ENCODE measurements around the gene CPED1. TPM values are rescaled to one million over a fixed set of nuclear protein-coding genes. Genes with fewer than 3 reads are reported as not detected.

The CPED1 gene
- total and polyA plus RNA-seq, 3 experiments from 2014 or later: 0.09 to 0.27 TPM; not detected in 1

DNA sequence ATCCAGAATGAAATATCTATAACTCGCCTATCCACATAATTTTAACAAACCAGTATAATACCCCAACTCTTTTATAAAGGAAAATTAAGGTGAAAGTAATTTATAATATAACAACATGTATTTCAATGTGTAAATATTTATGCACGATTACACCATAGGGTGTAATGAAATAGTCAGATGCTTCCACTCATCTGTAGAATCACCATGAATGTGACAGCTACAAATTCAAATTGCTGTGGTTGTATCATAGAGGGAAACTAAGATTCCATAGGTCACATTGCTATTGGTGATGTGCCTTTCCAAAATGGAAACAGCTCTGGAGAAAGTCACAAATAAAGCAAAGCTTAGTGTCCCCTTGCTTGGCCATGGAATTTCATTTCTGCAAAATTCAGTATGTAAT lies 95.7 kb downstream of the CPED1 start:
- H3K36me3 ChIP-seq (ENCODE audit: insufficient read depth, low read length): no peaks in the 10 kb centered on the region
- H3K27me3 ChIP-seq (ENCODE audit: insufficient read depth, low read length, poor library complexity, severe bottlenecking): no peaks in the 10 kb centered on the region
- Mint-ChIP-seq H3K4me3 (no peak overlapping the region), H3K27me3 (peaks cover 5 to 37% of the 10 kb centered on the region in 2 donors), H3K36me3 (no peaks in the 10 kb centered on the region), H3K27ac (no peak overlapping the region), H3K4me1 (no peaks in the 10 kb centered on the region), H3K9me3 (no peaks in the 10 kb centered on the region)
- no peak overlapping the region for H3K27ac ChIP-seq (ENCODE audit: low read depth, low read length)
- no peaks in the 10 kb centered on the region for H3K9me3 ChIP-seq (ENCODE audit: low read length)
- ChIA-PET POLR2A (no interaction called here), CTCF (interaction anchor here (1.0 to 1.3 kb wide), 3 partner anchors 11 to 96 kb away, joined by 3 to 5 read pairs (median 4); partner anchors contain the start of gene CPED1)
- no peak for DNase-seq
- no peak overlapping the region for H3K4me3 ChIP-seq (ENCODE audit: low read length)
- no peaks in the 10 kb centered on the region for H3K4me1 ChIP-seq (ENCODE audit: insufficient read depth, low read length)

GRCh38 chr7:121084748-121085336 lies 96.3 kb downstream of the CPED1 start:
- no peak overlapping the region for H3K4me3 Mint-ChIP-seq
- DNase-seq: no peak
- ChIA-PET CTCF (interaction anchor here (1.0 to 1.3 kb wide), 3 partner anchors 11 to 97 kb away, joined by 3 to 5 read pairs (median 4); partner anchors contain the start of gene CPED1), POLR2A (no interaction called here)
- Histone ChIP-seq H3K9me3 (ENCODE audit: low read length) (no peaks in the 10 kb centered on the region), H3K4me3 (ENCODE audit: low read length) (no peak overlapping the region), H3K27me3 (ENCODE audit: insufficient read depth, low read length, poor library complexity, severe bottlenecking) (no peaks in the 10 kb centered on the region), H3K36me3 (ENCODE audit: insufficient read depth, low read length) (no peaks in the 10 kb centered on the region), H3K4me1 (ENCODE audit: insufficient read depth, low read length) (no peaks in the 10 kb centered on the region), H3K27ac (ENCODE audit: low read depth, low read length) (no peak overlapping the region)
- no peak overlapping the region for H3K27ac Mint-ChIP-seq
- no peaks in the 10 kb centered on the region for H3K4me1 Mint-ChIP-seq
- no peaks in the 10 kb centered on the region for H3K36me3 Mint-ChIP-seq
- H3K9me3 Mint-ChIP-seq: no peaks in the 10 kb centered on the region
- peaks cover 5 to 37% of the 10 kb centered on the region in 2 donors for H3K27me3 Mint-ChIP-seq

- H3K4me3 ChIP-seq (ENCODE audit: low read length): no peak overlapping the region
- Mint-ChIP-seq H3K4me3 (no peak overlapping the region), H3K27ac (no peak overlapping the region), H3K9me3 (no peaks in the 10 kb centered on the region), H3K27me3 (peaks cover 4 to 30% of the 10 kb centered on the region in 2 donors), H3K4me1 (no peaks in the 10 kb centered on the region), H3K36me3 (no peaks in the 10 kb centered on the region)
- no peaks in the 10 kb centered on the region for H3K9me3 ChIP-seq (ENCODE audit: low read length)
- no peaks in the 10 kb centered on the region for H3K4me1 ChIP-seq (ENCODE audit: insufficient read depth, low read length)
- POLR2A ChIA-PET: no interaction called here
- no peaks in the 10 kb centered on the region for H3K27me3 ChIP-seq (ENCODE audit: insufficient read depth, low read length, poor library complexity, severe bottlenecking)
- no peaks in the 10 kb centered on the region for H3K36me3 ChIP-seq (ENCODE audit: insufficient read depth, low read length)
- no peak for DNase-seq
- CTCF ChIA-PET: no interaction called here
- no peak overlapping the region for H3K27ac ChIP-seq (ENCODE audit: low read depth, low read length)
Observed at GRCh38 chr7:121085922-121086321, 97.4 kb downstream of the CPED1 start.

DNA sequence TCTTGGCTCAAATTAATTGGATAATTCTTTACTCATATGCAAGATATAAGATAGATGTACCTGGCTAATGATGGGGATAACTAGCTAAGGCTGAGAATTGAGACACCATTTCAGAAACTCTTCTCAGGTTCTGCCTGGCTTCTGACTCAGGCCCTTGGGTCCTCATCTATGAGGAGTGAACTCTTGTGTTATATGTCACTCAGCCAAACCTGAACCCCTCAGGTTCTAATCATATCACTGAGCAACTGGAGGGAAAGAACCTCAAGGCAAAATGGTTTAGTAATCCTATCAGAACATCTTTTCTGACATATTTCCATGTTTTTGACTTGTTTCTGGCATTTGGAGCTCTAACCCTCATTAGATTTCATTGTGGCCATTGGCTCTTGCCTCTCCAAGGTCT lies 100.4 kb downstream of the CPED1 start:
- Histone ChIP-seq H3K4me3 (ENCODE audit: low read length) (no peak overlapping the region), H3K4me1 (ENCODE audit: insufficient read depth, low read length) (no peaks in the 10 kb centered on the region), H3K27me3 (ENCODE audit: insufficient read depth, low read length, poor library complexity, severe bottlenecking) (no peaks in the 10 kb centered on the region), H3K36me3 (ENCODE audit: insufficient read depth, low read length) (no peaks in the 10 kb centered on the region), H3K9me3 (ENCODE audit: low read length) (no peaks in the 10 kb centered on the region), H3K27ac (ENCODE audit: low read depth, low read length) (no peak overlapping the region)
- Mint-ChIP-seq H3K36me3 (no peaks in the 10 kb centered on the region), H3K4me1 (no peaks in the 10 kb centered on the region), H3K27ac (peak overlapping the region in 1 of 8 donors; percentile 66), H3K27me3 (peaks cover 7 to 27% of the 10 kb centered on the region in 2 donors), H3K4me3 (no peak overlapping the region), H3K9me3 (no peaks in the 10 kb centered on the region)
- DNase-seq: no peak
- ChIA-PET POLR2A (interaction anchor here (0.7 kb wide), 1 partner anchor 10 kb away, joined by 3 read pairs; no protein-coding TSS in a partner anchor), CTCF (no interaction called here)

DNA sequence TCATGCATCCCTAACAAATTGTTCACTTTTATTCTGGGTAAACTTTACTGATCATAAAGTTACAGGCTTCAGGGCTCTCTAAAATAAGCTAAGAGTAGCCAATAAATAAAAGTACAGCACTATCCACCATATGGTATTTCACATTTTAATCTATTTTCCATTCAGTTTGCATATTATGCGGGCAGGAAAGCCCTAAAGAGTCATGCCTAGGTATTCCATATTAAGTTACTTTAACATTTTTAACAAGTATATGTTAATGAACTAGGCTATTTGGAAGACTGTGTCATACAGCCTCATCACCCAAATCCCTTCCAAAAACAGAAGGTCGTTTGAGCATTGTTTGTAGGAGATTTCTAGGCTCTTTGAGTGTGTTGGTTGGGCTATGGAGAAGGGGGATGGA lies 106.3 kb downstream of the CPED1 start:
- no peak overlapping the region for H3K4me3 ChIP-seq (ENCODE audit: low read length)
- Mint-ChIP-seq H3K9me3 (no peaks in the 10 kb centered on the region), H3K36me3 (no peaks in the 10 kb centered on the region), H3K4me3 (no peak overlapping the region), H3K27ac (no peak overlapping the region), H3K4me1 (no peaks in the 10 kb centered on the region), H3K27me3 (peaks cover 3 to 8% of the 10 kb centered on the region in 2 donors)
- H3K9me3 ChIP-seq (ENCODE audit: low read length): no peaks in the 10 kb centered on the region
- POLR2A ChIA-PET: no interaction called here
- H3K27ac ChIP-seq (ENCODE audit: low read depth, low read length): no peak overlapping the region
- no peaks in the 10 kb centered on the region for H3K27me3 ChIP-seq (ENCODE audit: insufficient read depth, low read length, poor library complexity, severe bottlenecking)
- CTCF ChIA-PET: no interaction called here
- DNase-seq: no peak
- no peaks in the 10 kb centered on the region for H3K4me1 ChIP-seq (ENCODE audit: insufficient read depth, low read length)
- H3K36me3 ChIP-seq (ENCODE audit: insufficient read depth, low read length): no peaks in the 10 kb centered on the region

DNA sequence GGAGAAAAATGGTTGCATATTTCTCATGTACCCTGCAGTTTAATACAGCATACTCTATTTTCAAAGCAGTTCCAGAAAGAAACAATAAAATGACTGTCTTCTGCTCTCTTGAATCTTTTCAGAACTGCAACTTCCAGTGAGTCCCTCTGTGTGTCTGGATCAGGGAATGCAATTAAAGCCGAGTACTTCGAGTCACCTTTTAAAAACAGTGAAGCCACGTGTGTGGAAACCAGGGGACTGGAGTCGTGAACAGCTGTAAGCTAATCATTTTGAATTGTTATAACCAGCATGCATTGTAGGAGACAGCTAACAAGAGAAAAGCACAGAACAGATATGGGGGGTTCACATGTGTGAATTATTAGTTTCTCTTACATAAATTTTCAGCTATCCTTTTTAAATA lies 109.1 kb downstream of the CPED1 start:
- no peak overlapping the region for H3K27ac Mint-ChIP-seq
- CTCF ChIA-PET: interaction anchor here (1.4 kb wide), 1 partner anchor 16 kb away, joined by 3 read pairs; no protein-coding TSS in a partner anchor
- no peaks in the 10 kb centered on the region for H3K4me1 ChIP-seq (ENCODE audit: insufficient read depth, low read length)
- DNase-seq: no peak
- no peak overlapping the region for H3K4me3 Mint-ChIP-seq
- H3K4me3 ChIP-seq (ENCODE audit: low read length): no peak overlapping the region
- H3K36me3 Mint-ChIP-seq: no peaks in the 10 kb centered on the region
- H3K27me3 Mint-ChIP-seq: peaks cover 0 to 8% of the 10 kb centered on the region in 2 donors
- no peak overlapping the region for H3K27ac ChIP-seq (ENCODE audit: low read depth, low read length)
- H3K4me1 Mint-ChIP-seq: no peaks in the 10 kb centered on the region
- no peaks in the 10 kb centered on the region for H3K9me3 ChIP-seq (ENCODE audit: low read length)
- H3K36me3 ChIP-seq (ENCODE audit: insufficient read depth, low read length): no peaks in the 10 kb centered on the region
- no peaks in the 10 kb centered on the region for H3K27me3 ChIP-seq (ENCODE audit: insufficient read depth, low read length, poor library complexity, severe bottlenecking)
- POLR2A ChIA-PET: no interaction called here
- H3K9me3 Mint-ChIP-seq: no peaks in the 10 kb centered on the region

DNA sequence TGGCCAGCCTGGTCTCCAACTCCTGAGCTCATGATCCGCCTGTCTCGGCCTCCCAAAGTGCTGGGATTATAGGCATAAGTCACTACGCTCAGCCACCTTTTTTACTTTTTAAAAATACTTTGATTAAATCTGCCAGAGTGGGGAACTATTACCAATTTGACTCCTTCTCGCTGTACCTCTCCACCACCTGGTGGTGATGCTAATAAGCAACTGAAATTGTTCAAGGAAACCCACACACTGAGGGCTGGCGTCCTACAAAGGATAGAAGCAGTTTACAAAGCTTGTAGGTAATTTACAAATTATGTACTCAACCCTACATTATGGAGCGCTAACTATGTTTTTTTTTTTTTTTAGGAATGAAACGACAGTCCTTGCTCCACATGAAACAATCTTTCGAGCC lies 111.1 kb downstream of the CPED1 start:
- Mint-ChIP-seq H3K4me3 (no peak overlapping the region), H3K4me1 (no peaks in the 10 kb centered on the region), H3K36me3 (no peaks in the 10 kb centered on the region), H3K27me3 (peaks cover 3 to 18% of the 10 kb centered on the region in 2 donors), H3K27ac (no peak overlapping the region), H3K9me3 (no peaks in the 10 kb centered on the region)
- DNase-seq: no peak
- Histone ChIP-seq H3K27ac (ENCODE audit: low read depth, low read length) (no peak overlapping the region), H3K4me3 (ENCODE audit: low read length) (no peak overlapping the region), H3K36me3 (ENCODE audit: insufficient read depth, low read length) (no peaks in the 10 kb centered on the region), H3K9me3 (ENCODE audit: low read length) (no peaks in the 10 kb centered on the region), H3K27me3 (ENCODE audit: insufficient read depth, low read length, poor library complexity, severe bottlenecking) (no peaks in the 10 kb centered on the region), H3K4me1 (ENCODE audit: insufficient read depth, low read length) (no peaks in the 10 kb centered on the region)
- POLR2A ChIA-PET: no interaction called here
- CTCF ChIA-PET: interaction anchor here (0.8 to 1.4 kb wide), 3 partner anchors 9 to 112 kb away, joined by 3 to 6 read pairs (median 4); partner anchors contain the start of gene CPED1

GRCh38 chr7:121101083-121101482 lies 112.6 kb downstream of the CPED1 start:
- Histone ChIP-seq H3K27me3 (ENCODE audit: insufficient read depth, low read length, poor library complexity, severe bottlenecking) (no peaks in the 10 kb centered on the region), H3K4me1 (ENCODE audit: insufficient read depth, low read length) (no peaks in the 10 kb centered on the region), H3K9me3 (ENCODE audit: low read length) (no peaks in the 10 kb centered on the region), H3K36me3 (ENCODE audit: insufficient read depth, low read length) (no peaks in the 10 kb centered on the region), H3K4me3 (ENCODE audit: low read length) (no peak overlapping the region), H3K27ac (ENCODE audit: low read depth, low read length) (no peak overlapping the region)
- DNase-seq: no peak
- ChIA-PET CTCF (no interaction called here), POLR2A (no interaction called here)
- no peak overlapping the region for H3K27ac Mint-ChIP-seq
- H3K4me3 Mint-ChIP-seq: no peak overlapping the region
- H3K9me3 Mint-ChIP-seq: no peaks in the 10 kb centered on the region
- no peaks in the 10 kb centered on the region for H3K36me3 Mint-ChIP-seq
- no peaks in the 10 kb centered on the region for H3K4me1 Mint-ChIP-seq
- peaks cover 3 to 16% of the 10 kb centered on the region in 2 donors for H3K27me3 Mint-ChIP-seq

All from CD8-positive, alpha-beta memory T cell (primary cell).